Tibial nerve (tissue), 4 donors: ENCODE measurements around the gene TNKS1BP1.

Experiments
- EP300 ChIP-seq, 2 donors: sonication (generic); formaldehyde crosslinking; IDR thresholded peaks; one replicate each; pipeline ENCODE4 v1.6.1; 2017; ENCODE audit warnings: antibody characterized with exemption in 2 of 2, mild to moderate bottlenecking in 1 of 2
- TF ChIP-seq, protein P1 (sequence below), 5 experiments: fragments of 200-600 bp in 3 of 5; fragments of 450-650 bp in 2 of 5; sonication (generic) in 3 of 5; IDR thresholded peaks; one replicate each; pipeline ENCODE4 v1.5.1; 2016 to 2019; ENCODE audit warnings: antibody characterized with exemption in 5 of 5, mild to moderate bottlenecking in 3 of 5, moderate library complexity in 2 of 5

GRCh38 chr11:57314221-57314973 is 10.4 kb downstream of the TNKS1BP1 start:
- TF ChIP-seq, protein P1, sequence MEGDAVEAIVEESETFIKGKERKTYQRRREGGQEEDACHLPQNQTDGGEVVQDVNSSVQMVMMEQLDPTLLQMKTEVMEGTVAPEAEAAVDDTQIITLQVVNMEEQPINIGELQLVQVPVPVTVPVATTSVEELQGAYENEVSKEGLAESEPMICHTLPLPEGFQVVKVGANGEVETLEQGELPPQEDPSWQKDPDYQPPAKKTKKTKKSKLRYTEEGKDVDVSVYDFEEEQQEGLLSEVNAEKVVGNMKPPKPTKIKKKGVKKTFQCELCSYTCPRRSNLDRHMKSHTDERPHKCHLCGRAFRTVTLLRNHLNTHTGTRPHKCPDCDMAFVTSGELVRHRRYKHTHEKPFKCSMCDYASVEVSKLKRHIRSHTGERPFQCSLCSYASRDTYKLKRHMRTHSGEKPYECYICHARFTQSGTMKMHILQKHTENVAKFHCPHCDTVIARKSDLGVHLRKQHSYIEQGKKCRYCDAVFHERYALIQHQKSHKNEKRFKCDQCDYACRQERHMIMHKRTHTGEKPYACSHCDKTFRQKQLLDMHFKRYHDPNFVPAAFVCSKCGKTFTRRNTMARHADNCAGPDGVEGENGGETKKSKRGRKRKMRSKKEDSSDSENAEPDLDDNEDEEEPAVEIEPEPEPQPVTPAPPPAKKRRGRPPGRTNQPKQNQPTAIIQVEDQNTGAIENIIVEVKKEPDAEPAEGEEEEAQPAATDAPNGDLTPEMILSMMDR (IDR thresholded peaks at IDR 0.05), result no peak
- TF ChIP-seq EP300 (IDR thresholded peaks at IDR 0.05), result no peak
